ENCODE results near the gene TMEM9B. TPM values are rescaled to one million over a fixed set of nuclear protein-coding genes. Genes with fewer than 3 reads are reported as not detected.

The TMEM9B gene
- 14.2 and 20.0 TPM in 2 replicates for total RNA-seq (2014; rRNA removed; shearing (Covaris generic))

DNA sequence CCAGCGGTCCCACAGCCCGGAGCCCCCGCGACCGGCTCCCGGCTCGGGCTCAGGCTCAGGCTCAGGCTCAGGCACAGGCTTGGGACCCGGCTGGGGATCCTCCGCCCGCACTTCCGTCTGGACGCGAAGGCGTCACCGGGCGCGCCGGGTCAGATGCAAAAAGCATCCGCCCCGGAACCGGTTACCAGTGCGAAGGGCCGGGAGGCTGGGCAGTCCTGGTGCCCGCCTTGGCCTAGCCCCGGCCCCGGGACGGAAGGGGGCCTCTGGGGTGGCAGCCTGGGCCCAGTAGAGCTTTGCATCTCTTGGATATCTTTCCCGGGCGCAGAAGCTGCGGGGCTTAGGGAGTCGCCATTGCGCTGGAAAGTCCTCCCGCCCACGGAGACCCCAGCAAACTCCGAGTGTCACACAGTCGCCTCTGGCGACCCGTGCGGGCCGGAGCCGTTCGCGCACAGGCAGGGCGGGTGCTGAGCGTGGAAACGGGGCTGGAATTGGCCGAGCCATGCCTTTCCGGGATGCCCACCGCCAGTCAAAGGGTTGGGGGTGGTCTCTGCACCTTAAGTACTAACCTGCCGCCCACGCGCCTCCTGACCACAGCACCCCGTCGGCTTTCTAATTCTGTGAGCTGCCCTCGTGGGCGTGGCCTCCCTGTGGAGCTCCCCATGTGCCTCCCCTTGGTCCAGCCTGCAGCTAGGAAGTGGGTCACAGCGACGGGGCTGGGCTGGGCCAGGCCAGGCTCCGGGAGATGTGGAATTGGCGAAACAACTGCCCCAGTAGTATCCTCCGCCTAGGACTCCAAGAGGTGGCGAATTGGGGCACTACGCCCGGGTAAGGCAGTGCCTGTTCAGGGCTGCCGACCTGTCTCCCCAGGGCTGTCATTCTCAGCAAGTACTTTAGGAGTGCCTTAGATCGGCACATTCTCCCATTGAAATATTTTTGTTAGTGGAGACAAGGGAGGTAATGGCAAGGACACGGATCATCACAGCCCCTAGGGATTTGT, at the start of gene TMEM9B:
TSS of gene TMEM9B (minus strand) at position 119 of the 997 bp plus-strand sequence. CDS start 129 bp downstream, outside the sequence.

DNA sequence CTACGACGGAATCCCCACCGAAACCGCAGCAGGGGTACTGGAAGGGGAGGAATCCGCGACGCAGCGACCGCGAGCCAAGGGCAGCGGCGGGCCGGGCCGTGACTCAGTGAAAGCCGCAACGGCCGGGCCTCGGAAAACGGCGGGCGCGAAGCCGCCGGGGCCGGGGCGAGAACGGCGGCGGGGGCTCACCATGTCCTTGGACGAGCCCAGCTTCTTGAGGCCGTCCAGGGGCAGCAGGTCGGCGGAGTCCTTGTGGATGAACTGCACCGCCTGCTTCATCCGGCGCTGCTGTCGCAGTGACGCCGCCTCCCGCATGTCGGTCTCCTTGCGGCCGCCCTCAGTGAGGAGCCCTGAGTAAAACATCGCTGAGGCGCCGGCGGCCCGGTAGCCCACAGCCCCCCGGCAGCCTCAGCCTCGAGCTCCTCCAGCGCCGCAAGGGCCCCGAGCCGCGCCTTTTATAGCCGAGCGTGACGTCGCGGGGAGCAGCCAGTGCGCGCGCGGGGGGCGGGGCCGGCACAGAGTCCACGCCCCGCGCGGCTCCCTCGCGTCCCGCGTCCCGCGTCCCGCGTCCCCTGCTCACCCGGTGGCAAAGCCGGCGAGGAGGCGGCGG, 39.4 kb upstream of the TMEM9B start, which contains the start of gene NRIP3:
TSS of gene NRIP3 (minus strand) at position 429 of the 610 bp plus-strand sequence. CDS start at position 363, 66 bp downstream.

DNA sequence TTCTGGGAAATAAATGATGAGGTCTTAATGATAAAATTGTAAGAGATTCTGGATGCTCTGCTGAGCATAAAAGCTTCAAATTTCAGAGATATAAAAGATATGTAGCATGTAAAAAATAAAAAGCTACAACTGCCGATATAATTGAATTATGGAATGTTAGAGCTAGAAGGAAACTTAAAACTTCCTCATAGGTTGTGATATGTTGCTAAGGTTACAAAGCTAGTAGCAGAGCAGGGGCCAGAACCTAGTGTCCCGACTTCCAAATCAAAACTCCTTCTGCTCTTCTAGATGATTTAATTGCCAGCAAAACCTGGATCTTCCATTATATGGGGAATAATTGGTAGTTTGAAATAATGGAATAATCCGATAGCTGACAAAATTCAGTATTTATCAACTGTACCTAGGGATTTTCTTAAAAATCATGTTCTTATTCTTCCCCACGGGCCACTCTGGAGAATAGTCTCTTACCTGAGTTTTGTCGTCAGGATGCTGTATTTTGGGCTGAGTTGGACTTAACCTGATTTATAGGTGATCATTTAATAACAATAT, 21.6 kb downstream of the TMEM9B start, which contains the start of gene ASCL3:
TSS of gene ASCL3 (minus strand) at position 499 of the 549 bp plus-strand sequence. CDS start 4,855 bp downstream, outside the sequence.

GRCh38 chr11:8932564-8933180, 31.6 kb downstream of the TMEM9B start, which contains the start of gene C11orf16:
TSS of gene C11orf16 (minus strand) at chr11:8932947. CDS start at chr11:8932308, 639 bp downstream.

DNA sequence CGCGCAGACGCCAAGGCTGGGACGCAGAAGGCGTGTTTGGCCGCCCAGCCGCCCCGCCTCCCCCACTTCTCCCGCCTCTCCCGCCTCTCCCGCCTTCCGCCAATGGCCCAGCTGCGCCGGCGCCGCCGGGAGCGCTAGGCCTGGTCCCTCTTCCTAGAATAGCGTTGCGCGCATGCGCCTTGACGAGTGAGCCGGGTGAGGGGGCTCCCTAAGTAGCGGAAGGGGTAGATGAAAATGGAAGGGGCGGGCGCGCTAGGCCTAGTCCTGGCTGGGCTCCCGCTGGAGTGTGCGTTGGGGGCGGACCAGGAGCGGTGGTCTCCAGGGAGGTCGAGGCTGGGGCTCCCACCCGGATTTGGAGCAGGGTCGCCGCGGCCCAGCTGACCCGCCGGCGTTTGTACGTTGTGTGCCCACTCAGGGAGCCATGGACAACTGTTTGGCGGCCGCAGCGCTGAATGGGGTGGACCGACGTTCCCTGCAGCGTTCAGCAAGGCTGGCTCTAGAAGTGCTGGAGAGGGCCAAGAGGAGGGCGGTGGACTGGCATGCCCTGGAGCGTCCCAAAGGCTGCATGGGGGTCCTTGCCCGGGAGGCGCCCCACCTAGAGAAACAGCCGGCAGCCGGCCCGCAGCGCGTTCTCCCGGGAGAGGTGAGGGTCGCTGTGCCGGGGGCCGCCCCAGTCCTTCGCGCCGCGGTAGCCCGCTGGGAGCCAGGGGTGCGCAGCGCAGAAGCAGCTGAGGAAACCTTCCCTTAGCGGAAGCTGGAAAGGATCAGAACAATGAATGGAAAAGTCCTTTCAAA, 53.0 kb downstream of the TMEM9B start, which contains the start of gene AKIP1:
TSS of gene AKIP1 (plus strand) at position 161 of the 795 bp plus-strand sequence. CDS start at position 422, 261 bp downstream.

Small RNA genes within 50 kb of the gene (small RNA-seq; reads per million reads assigned to genes)
- not detected for gene RF00019

Other genes starting within 250 kb of the TMEM9B start
- gene AKIP1, start 53.3 kb downstream of the TMEM9B start, total RNA-seq (2014; rRNA removed; shearing (Covaris generic)), result 28.4 and 33.1 TPM in 2 replicates
- not detected in 2 replicates for gene C11orf16, start 31.5 kb downstream of the TMEM9B start, total RNA-seq (2014; rRNA removed; shearing (Covaris generic))
- gene ASCL3, start 21.4 kb downstream of the TMEM9B start, total RNA-seq (2014; rRNA removed; shearing (Covaris generic)), result not detected in 2 replicates
- 2.6 and 3.1 TPM in 2 replicates for gene NRIP3, start 39.6 kb upstream of the TMEM9B start, total RNA-seq (2014; rRNA removed; shearing (Covaris generic))
- gene SCUBE2, start 127.2 kb upstream of the TMEM9B start, total RNA-seq (2014; rRNA removed; shearing (Covaris generic)), result not detected in 2 replicates

Data from A375 (cell line).